ENCODE measurements around the gene KCTD6.
"Not testable (repeated sequence)": the region's sequence is repeated elsewhere in the genome, so short reads cannot be mapped to it uniquely, and the experiment has no call there.

KCTD6 gene

DNA sequence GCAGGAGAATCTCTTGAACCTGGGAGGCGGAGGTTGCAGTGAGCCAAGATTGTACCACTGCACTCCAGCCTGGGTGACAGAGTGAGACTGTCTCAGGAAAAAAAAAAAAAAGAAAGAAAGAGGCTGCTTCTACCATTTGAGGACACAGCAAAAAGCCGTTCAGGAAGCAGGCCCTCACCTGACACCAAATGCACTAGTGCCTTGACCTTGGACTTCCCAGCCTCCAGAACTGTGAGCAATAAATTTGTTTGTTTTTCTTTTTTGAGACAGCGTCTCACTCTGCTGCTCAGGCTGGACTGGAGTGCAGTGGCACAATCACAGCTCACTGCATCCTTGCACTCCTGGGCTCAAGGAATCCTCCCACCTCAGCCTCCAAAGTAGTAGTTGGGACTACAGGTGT is 35.5 kb downstream of the KCTD6 start:
- not testable (repeated sequence) for DNase-seq

- DNase-seq = no peak
Measured at GRCh38 chr3:58528629-58529028, 36.7 kb downstream of the KCTD6 start.

DNA sequence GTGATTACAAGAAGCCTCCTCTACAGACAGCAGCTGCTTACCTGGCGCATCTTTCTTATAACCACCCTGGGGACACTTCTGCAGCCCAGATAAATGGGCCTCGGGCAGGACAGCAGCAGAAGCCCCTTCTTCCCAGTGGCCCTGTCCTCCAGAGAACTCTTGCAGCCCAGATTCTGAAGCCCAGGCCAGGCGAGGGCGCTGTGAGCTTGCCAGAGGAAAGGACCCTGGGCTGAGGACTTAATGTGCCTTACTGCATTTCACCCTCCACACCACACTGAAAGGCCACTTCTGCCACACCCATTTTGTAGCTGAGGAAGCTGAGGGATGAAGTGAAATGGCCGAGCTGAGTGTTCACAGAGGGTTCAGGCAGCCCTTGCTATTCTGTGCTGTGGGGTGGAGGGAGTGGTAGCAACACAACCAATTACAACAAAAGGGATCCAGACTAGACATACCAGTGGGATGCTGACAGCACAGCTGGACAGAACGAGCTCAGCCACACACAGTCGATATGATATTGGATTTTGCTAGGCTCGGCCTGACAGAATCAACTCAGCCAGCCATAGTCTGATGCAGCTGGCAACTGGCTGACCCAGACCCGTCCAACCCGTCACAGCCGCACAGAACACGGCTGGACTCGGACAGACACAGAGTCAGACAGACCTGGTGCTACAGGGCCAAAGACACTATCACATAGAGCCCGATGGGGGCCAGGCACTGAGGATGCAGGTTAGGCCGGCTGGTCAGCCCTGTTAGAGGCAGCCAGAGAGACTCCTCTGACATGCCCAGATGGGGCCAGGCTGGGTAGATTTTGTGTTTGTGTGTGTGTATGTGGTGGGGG is 37.8 kb downstream of the KCTD6 start:
- no peak for DNase-seq

GRCh38 chr3:58530354-58530865 is 38.5 kb downstream of the KCTD6 start:
- DNase-seq = no peak

GRCh38 chr3:58531555-58531954 is 39.7 kb downstream of the KCTD6 start:
- DNase-seq = no peak

- no peak for DNase-seq
Measured at GRCh38 chr3:58531956-58532355, 40.1 kb downstream of the KCTD6 start.

- DNase-seq = peak; percentile 78
Measured at GRCh38 chr3:58532794-58533220, 40.9 kb downstream of the KCTD6 start.

DNA sequence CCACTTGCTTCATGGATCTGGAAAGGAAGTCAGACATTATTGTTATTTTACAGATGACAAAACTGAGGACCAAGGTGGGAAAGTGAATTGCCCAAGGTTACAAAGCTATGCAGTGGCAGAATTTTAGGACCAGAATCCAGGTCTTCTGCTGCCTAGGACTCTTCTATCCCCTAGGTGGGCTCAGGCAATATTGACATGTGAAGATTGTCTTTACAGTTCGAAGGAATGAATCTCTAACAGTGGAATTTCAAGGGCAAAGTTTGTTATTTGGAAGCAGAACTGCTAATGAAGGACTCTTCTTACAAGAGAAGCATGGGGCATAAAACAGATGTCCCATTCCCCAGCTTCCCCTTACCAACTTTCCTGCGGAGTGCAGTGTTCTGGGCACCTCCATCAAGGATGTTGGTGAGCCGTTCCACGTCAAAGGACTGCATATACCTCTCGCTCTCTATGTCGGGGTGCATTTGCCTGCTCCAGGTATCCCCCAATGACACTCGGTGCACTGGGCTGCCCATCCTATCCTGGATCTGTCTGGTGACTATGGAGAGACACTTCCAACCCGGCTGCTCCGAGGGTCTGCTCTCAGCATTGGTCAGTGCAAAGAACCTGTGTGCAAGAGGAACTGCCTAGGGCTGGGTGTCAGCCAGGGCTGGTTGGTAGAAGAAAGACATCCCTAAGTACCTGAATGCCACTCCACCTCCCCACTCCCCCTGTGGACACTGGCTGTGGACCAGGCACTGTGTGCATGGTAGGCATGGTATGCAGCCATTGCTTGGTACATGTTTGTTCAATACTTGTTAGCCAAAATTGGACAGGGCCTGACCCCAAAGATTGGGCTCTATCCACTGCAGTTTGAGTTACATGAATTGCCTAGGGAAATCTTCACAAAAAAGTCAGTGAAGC is 42.9 kb downstream of the KCTD6 start:
- no peak for DNase-seq

DNA sequence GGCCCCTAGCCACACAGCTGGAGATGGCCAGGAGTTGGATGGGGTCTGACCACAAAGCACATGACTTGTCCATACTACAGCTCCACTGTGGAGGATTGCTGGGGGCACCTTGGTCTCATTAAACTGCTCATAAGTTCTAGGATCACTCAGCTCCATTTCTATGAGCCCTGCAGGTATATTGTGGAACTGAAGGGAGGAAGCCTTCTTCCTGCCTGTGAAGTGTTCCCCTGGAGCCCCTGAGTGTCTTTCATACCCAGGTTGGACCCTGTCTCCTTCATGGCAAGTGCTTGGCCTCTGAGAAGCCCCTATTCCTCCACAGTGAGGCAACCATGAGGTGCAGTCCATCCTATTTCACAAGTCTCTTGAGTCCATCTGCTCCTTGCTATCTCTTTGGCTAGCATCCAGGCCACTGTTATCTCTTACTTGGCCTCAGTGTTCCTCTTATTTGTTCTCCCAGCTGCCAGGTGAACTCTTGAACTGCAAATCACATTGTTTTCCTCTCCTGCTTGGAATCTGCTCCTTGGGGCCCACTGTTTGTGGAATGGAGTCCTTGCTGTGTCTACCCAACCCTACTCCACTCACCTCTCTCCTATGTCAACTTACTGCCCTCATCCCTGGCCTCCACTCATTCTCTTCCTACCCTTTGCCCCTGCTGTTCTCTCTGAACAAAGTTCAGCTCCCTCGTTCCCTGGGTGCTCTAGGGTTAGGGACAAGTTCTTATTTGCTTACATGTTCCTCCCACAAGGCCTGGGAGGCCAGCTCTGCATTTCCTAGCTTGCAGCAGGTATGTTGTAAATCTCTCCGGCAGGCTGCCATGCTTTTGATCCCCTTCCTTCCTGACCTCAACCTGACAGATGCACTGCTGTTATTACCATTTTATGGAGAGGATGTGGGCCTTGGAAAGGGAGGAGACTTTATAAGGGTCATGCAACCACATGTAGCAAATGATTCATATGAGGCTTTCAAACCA is 43.9 kb downstream of the KCTD6 start:
- DNase-seq = no peak

DNA sequence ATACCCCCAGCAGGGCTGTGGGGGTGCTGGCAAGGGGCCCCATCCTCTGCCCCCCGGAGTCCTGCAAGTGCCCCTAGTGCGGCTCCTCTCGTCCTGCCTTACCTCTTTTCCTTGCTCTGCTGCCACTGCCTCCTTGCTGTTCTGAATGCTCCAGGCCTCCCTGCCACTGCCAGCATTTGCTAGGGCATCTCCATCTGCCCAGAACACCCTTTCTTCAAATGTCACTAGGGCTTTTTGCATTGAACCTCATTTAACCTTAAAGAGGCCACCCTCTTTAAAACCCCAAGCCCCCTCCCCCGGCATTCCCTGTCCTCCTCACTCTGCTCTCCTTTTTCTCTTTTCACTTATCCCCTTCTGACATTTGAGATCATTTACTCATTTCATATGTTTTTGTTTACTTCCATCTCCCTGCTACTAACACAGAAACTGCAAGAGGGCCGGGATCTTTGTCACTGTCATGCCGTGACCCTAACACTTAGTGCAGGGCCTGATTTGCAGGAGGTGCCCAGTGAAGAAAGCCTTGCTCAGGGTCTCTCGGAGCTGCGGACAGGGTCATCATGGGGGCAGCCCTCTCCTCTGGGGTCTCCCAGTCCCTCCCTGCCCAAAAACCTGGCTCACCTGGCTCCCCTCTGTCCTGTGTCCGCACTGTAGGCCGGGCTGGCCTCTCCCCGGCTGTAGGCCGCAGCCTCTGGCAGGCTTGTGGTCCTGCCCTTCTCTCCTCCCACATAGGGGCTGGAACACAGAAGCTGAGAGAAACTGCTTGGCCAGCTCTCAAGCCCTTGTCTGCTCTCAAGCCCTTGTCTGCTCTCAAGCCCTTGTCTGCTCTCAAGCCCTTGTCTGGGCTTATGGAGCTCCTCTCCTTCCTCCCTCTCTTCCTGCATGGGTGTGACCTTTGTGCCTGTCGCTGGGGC is 44.9 kb downstream of the KCTD6 start, which contains the start of gene ACOX2:
TSS of gene ACOX2 (minus strand) at position 690 of the 911 bp plus-strand sequence. CDS start 2,084 bp downstream, outside the sequence.
- DNase-seq = no peak

DNA sequence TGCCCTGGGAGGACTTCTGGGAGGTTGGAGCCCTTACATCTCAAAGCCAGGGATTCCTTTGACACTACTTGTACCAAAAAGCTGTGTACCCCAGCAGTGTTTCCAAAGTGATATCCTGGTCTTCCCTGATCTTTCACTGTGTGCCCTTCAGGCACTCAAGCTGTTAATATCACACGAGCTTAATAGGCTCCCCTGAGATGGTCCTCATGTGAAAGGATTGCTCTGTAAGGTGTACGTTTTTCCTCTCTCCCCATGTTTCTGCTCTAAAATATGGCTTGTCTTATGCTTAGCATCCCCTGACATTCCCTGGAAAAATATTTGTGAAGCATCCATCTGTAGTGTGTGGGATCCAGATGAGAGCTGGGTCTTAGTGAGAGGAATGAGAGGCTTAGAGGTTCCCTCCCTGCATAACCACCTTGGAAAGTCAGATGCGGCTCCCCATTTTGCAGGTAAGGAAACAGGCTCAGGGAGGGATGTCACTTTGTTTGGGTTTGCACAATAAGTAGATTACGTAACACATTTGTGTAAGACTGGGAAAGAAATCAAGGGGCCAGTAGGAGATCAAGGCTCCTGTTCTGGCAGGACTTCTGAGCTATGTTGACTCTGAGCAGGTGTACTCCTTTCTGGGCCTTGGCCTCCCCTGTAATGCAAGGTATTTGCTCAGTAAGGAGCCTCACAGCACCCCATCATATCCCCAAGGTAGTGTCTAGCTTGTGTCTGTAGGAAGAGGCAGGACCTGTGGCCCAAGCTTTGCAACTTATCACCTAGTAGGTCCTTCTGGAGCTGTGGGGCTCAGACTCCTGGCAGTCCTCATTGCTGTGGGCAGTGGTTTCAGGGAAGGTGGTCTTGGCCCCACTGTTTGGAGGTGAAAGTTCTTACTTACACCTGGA is 45.8 kb downstream of the KCTD6 start:
- DNase-seq = no peak

DNA sequence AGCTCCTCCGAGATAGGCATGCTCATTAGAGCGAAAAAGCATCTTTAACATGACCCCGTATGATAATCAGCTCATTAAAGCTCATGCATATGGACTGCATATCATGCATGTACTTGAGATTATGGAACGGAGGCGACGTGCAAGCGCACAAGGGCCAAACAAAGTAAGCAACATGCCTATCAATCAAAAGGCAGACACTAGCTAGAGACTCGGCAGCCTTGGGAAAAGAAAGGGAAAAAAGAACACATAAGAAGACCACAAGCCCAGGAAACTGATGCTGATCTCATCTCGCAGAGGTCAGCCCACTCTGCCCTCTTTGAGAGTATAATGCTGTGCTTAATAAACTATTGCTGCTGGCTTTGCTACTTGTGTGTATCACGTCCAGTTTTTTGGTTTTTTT is 47.7 kb downstream of the KCTD6 start:
- DNase-seq = no peak

- no peak for DNase-seq
Measured at GRCh38 chr3:58540176-58540858, 48.4 kb downstream of the KCTD6 start.

DNA sequence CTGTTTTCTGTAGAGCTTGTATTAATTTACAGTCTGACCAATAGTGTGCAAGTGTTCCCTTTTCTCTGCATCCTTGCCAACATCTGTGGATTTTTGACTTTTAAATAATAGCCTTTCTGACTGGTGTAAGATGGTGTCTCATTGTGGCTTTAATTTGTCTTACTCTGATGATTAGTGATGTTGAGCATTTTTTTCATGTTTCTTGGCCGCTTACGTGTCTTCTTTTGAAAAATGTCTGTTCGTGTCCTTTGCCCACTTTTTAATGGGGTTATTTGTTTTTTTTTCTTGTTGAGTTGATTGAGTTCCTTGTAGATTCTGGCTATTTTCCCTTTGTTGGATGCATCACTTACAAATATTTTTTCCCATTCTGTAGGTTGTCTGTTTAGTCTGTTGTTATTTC is 52.6 kb downstream of the KCTD6 start:
- no peak for DNase-seq

DNA sequence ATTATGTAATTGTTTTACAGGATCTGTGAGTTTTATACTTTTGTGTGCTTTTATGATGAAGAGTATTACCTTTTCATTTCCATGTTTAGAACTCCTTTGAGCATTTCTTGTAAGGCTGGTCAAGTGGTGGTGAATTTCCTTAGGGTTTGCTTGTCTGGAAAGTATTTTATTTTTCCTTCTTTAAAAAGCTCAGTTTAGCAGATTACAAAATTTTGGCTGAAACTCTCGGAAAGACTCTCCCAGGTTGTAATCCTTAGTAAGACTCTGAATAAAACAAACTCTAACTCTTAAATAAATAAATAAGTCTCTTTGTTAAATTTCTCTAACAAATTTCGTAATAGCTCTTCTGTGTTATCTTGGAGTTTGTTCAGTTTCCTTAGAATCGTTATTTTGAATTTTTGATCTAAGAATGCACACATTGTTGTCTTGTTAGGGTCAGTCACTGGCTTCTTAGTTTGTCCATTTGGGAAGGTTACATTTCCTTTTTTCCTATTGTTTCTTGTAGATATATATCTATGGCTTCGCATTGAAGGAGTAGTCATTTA is 59.8 kb downstream of the KCTD6 start:
- DNase-seq = no peak
